Measurements from ENCODE around the gene BAG3.

The BAG3 gene

DNA sequence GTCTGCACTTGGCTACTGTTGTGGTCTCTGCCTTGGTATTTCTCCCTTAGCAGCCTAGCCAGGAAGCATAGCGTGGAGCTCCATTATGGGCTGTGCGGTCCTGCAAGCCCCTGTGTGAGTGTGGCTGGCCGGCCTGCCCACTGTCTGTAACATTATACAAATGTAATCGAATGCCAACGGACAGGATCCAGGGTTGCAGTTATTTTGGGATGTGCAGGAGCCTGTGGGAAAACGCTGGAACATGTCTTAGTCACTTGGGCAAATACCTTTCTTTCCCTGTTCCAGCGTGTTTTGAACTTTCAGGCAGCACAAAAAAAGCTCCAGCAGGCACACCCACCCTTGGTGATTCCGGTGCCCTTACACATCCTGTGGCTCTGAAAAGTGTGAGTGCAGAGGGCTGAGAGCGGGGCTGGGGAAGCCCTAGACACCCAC lies 29.5 kb downstream of the BAG3 start:
- TF ChIP-seq, protein P1, sequence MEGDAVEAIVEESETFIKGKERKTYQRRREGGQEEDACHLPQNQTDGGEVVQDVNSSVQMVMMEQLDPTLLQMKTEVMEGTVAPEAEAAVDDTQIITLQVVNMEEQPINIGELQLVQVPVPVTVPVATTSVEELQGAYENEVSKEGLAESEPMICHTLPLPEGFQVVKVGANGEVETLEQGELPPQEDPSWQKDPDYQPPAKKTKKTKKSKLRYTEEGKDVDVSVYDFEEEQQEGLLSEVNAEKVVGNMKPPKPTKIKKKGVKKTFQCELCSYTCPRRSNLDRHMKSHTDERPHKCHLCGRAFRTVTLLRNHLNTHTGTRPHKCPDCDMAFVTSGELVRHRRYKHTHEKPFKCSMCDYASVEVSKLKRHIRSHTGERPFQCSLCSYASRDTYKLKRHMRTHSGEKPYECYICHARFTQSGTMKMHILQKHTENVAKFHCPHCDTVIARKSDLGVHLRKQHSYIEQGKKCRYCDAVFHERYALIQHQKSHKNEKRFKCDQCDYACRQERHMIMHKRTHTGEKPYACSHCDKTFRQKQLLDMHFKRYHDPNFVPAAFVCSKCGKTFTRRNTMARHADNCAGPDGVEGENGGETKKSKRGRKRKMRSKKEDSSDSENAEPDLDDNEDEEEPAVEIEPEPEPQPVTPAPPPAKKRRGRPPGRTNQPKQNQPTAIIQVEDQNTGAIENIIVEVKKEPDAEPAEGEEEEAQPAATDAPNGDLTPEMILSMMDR (IDR thresholded peaks at IDR 0.05; ENCODE audit: borderline replicate concordance, insufficient read depth, low read depth, low read length): no peak
- H3K4me3 ChIP-seq (ENCODE audit: low read depth, low read length): no peak overlapping the region

DNA sequence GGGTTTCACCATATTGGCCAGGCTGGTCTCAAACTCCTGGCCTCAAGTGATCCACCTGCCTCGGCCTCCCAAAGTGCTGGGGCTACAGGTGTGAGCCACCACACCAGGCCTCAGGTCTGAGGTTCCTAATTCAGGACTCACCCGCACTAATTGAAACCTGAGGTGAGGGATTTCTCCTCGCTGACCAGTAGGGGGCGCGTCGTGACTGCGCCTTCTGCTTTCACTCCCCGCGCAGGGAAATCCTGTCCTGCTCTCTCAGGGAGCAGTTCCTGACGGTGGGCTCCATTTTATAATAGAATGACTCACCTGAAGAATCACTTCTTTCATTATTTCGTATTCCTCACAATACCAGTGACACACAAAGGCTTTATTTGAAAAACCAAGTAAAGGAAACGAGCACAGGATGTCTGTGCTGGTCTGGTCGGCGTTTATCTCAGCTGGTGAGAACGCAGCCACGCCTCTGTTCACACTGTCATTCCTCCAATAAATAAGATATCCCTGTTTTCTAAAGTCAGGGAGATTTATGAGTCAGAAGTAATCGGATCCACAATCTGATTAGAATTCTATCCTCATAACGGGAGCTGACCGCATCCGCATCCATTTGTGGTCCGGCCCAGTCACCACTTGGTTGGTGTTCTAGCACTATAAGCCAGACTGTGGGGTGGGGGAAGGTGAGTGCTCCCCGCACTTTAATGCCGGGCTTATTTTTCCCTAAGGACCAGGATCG lies 35.4 kb downstream of the BAG3 start:
- H3K4me3 ChIP-seq (ENCODE audit: low read depth, low read length): no peak overlapping the region
- TF ChIP-seq, protein P1 (IDR thresholded peaks at IDR 0.05; ENCODE audit: borderline replicate concordance, insufficient read depth, low read depth, low read length): peak; percentile 85

DNA sequence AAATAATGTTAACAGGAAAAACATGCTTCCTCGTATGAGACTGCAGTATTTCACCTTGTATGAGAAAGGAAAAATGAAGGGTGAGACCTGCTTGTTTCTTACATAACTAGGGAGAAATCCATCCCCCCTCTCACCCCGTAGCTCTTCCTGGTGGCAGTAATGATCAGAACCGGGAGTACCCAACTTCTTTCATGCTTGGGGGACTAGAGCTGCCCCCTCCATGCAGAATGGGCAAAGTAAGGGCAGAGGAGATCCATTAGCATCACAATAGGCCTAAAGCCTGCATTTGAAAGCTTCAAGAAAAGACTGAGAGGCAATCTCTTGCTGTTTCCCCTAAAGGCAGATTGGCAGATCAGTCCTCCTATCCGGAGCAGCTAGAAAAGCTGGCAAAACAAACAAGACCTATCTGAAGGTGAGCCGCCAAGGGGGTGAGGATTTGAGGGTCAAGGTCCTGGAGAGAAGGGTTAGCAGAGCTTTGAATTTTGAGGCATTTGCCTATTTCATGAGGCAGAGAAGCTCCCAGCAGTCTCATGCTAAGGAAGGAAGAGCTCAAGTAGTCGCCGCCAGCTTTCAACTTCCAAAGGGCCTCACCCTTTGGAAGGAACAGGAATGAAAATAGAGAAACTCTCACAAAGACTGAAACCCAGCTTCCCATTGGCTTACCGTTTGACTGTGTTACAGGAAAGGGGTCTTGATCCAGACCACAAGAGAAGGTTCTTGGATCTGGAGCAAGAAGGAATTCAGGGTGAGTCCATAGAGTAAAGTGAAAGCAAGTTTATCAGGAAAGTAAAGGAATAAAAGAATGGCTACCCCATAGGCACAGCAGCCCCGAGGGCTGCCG lies 36.2 kb downstream of the BAG3 start:
- TF ChIP-seq, protein P1 (IDR thresholded peaks at IDR 0.05; ENCODE audit: borderline replicate concordance, insufficient read depth, low read depth, low read length): no peak
- no peak overlapping the region for H3K4me3 ChIP-seq (ENCODE audit: low read depth, low read length)

DNA sequence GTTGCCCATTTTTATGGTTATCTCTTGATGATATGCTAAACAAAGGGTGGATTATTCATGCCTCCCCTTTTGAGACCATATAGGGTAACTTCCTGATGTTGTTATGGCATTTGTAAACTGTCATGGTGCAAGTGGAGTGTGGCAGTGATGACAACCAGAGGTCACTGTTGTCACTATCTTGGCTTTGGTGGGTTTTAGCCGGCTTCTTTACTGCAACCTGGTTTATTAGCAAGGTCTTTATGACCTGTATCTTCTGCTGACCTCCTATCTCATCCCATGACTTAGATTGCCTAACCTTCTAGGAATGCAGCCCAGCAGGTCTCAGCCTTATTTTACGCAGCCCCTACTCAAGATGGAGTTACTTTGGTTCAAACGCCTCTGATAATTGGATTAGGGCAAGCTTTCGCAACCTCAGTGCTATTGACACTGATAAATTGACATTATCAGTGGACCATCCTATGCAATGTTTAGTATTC lies 36.9 kb downstream of the BAG3 start:
- TF ChIP-seq, protein P1 (IDR thresholded peaks at IDR 0.05; ENCODE audit: borderline replicate concordance, insufficient read depth, low read depth, low read length): peak; percentile 23; the same call in 1 of the 2 replicates
- no peak overlapping the region for H3K4me3 ChIP-seq (ENCODE audit: low read depth, low read length)

DNA sequence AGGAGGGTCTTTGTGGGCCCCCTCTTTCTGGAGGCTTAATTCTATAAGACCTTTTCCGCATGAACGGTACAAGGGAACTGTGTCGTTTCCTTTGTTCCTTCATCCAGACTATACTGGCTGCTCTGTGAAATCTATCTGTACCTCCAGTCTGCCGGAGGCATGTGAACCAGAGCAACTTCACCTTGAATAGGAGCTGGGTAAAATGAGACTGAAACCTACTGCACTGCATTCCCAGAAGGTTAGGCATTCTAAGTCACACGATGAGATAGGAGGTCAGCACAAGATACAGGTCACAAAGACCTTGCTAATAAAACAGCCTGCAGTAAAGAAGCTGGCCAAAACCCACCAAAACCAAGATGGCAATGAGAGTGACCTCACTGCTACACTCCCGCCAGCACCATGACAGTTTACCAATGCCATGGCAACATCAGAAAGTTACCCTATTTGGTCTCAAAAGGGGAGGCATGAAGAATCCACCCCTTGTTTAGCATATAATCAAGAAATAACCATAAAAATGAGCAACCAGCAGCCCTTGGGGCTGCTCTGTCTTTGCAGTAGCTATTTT lies 37.9 kb downstream of the BAG3 start:
- TF ChIP-seq, protein P1 (IDR thresholded peaks at IDR 0.05; ENCODE audit: borderline replicate concordance, insufficient read depth, low read depth, low read length): no peak

DNA sequence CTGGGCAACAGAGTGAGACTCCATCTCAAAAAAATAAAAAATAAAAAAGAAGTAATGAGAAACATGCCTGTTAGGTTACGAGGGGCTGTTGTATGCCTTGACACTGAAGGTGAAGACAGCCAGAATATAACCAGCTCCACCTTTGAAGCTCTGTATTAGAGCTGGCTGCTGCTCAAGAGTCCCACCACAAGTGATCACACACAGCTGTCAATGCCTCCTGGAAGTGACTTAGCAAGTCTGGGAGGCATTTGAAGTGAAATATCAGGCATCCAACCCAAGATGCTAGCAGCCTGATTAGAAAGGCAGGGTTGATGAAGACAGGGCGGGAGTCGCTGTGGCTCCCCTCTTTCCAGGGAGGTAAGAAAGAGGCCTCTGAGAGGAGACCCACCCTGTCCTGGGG lies 40.5 kb downstream of the BAG3 start:
- H3K4me3 ChIP-seq (ENCODE audit: low read depth, low read length): no peak overlapping the region
- TF ChIP-seq, protein P1 (IDR thresholded peaks at IDR 0.05; ENCODE audit: borderline replicate concordance, insufficient read depth, low read depth, low read length): no peak

More for the DNA sequence above, 37.9 kb downstream of the BAG3 start:
- no peak overlapping the region for H3K4me3 ChIP-seq (ENCODE audit: low read depth, low read length)
